H1 (cell line): ENCODE data around the gene SUGT1. TPM values are rescaled to one million over a fixed set of nuclear protein-coding genes. Genes with fewer than 3 reads are reported as not detected.

ENCODE experiments used
- CTCF ChIA-PET: fragments of 300-600 bp; sonication (Branson Sonifier 250); formaldehyde crosslinking; loops from one replicate; lab custom pipeline; 2021; ENCODE audit not compliant: partially characterized antibody; lab: Charles Lee
- POLR2A ChIA-PET: fragments of 300-600 bp; sonication (Branson Sonifier 250); formaldehyde crosslinking; loops from one replicate; lab custom pipeline; 2021; ENCODE audit warnings: inconsistent platforms; ENCODE audit not compliant: partially characterized antibody; lab: Charles Lee
- DNase-seq, 2 experiments: peaks; one replicate each; pipeline versions ENCODE4 v3.0.0 to v3.0.0-alpha.2; 2010 to 2022; ENCODE audit warnings: low spot score in 2 of 2, low read depth in 1 of 2, mixed read lengths in 1 of 2
- FAIRE-seq: peaks from 2 replicates; lab custom pipeline; 2011; peaks lifted over from hg19 to GRCh38; lab: Jason Lieb, UNC
- H2AFZ ChIP-seq: 2 replicates; pipeline ENCODE4 v1.8.1; 2012; ENCODE audit warnings: low read length, inconsistent platforms
- H2AK5ac ChIP-seq: 2 replicates; pipeline ENCODE4 v1.6.1; 2013; ENCODE audit warnings: low read depth, low read length
- H2BK120ac ChIP-seq: replicated peaks from 2 replicates; pipeline ENCODE3; 2013; ENCODE audit warnings: low read depth, low read length, inconsistent platforms
- H2BK12ac ChIP-seq: 2 replicates; pipeline ENCODE4 v1.6.1; 2013; ENCODE audit warnings: low read depth, low read length
- H2BK15ac ChIP-seq: 2 replicates; pipeline ENCODE4 v1.6.1; 2013; ENCODE audit warnings: low read length
- H2BK20ac ChIP-seq: 2 replicates; pipeline ENCODE4 v1.6.1; 2013; ENCODE audit warnings: low read length
- H2BK5ac ChIP-seq: 2 replicates; pipeline ENCODE4 v1.6.1; 2013; ENCODE audit warnings: low read depth, low read length
- H3K14ac ChIP-seq: 2 replicates; pipeline ENCODE4 v1.6.1; 2013; ENCODE audit warnings: inconsistent platforms; ENCODE audit not compliant: insufficient read length
- H3K18ac ChIP-seq: 2 replicates; pipeline ENCODE4 v1.6.1; 2013; ENCODE audit warnings: low read length; ENCODE audit errors: extremely low read depth
- H3K23ac ChIP-seq: 2 replicates; pipeline ENCODE4 v1.6.1; 2013; ENCODE audit warnings: inconsistent platforms; ENCODE audit not compliant: insufficient read length
- H3K23me2 ChIP-seq: 2 replicates; pipeline ENCODE4 v1.6.1; 2013; ENCODE audit warnings: low read depth, low read length
- H3K27ac ChIP-seq: 2 replicates; pipeline ENCODE4 v1.6.1; 2011; ENCODE audit warnings: low read depth, low read length, inconsistent platforms
- H3K27me3 ChIP-seq, 4 experiments: replicated peaks in 1 of 4; 1 replicate in 1 of 4; 2 replicates in 3 of 4; pipeline versions ENCODE4 v1.6.1 to v1.8.1; 2011 to 2013; ENCODE audit warnings: low read length in 3 of 4, mild to moderate bottlenecking in 3 of 4, inconsistent platforms in 2 of 4, mixed read lengths in 2 of 4, moderate library complexity in 1 of 4; ENCODE audit not compliant: control insufficient read depth in 3 of 4, insufficient read depth in 3 of 4; ENCODE audit errors: extremely low read depth in 1 of 4
- H3K36me3 ChIP-seq, 4 experiments: 2 replicates each; pipeline versions ENCODE4 v1.6.1 to v1.8.1; 2011 to 2013; ENCODE audit warnings: mild to moderate bottlenecking in 4 of 4, low read length in 3 of 4, moderate library complexity in 2 of 4, control low read depth in 1 of 4, inconsistent platforms in 1 of 4; ENCODE audit not compliant: insufficient read depth in 4 of 4, control insufficient read depth in 2 of 4
- H3K4ac ChIP-seq: replicated peaks from 2 replicates; pipeline ENCODE3; 2013; ENCODE audit warnings: low read length, low read depth, mixed read lengths, inconsistent platforms; ENCODE audit not compliant: insufficient read length
- H3K4me1 ChIP-seq, 4 experiments: replicated peaks in 1 of 4; 1 replicate in 1 of 4; 2 replicates in 3 of 4; pipeline versions ENCODE4 v1.6.1 to v1.8.1; 2011 to 2013; ENCODE audit warnings: low read length in 3 of 4, inconsistent platforms in 2 of 4, mixed read lengths in 1 of 4; ENCODE audit not compliant: insufficient read depth in 4 of 4, control insufficient read depth in 3 of 4
- H3K4me2 ChIP-seq, 2 experiments: 2 replicates each; pipeline versions ENCODE4 v1.6.1 to v1.8.1; 2011 to 2013; ENCODE audit warnings: low read depth in 2 of 2, low read length in 2 of 2, control low read depth in 1 of 2, inconsistent platforms in 1 of 2, mild to moderate bottlenecking in 1 of 2; ENCODE audit not compliant: insufficient read depth in 1 of 2
- H3K4me3 ChIP-seq, 4 experiments: fragments of 200-600, 300-600 bp in 1 of 4; sonication (generic), shearing (Covaris generic), sonication (Bioruptor Twin) in 1 of 4; 2 replicates each; pipeline versions ENCODE4 v1.5.1 to v1.8.1; 2011 to 2016; ENCODE audit warnings: low read length in 4 of 4, low read depth in 3 of 4, control low read depth in 2 of 4, inconsistent platforms in 2 of 4, mild to moderate bottlenecking in 2 of 4, mixed read lengths in 1 of 4, moderate library complexity in 1 of 4; ENCODE audit not compliant: insufficient read depth in 2 of 4; ENCODE audit errors: extremely low read depth in 1 of 4
- H3K56ac ChIP-seq: replicated peaks from 2 replicates; pipeline ENCODE3; 2013; ENCODE audit warnings: low read depth, mild to moderate bottlenecking, mixed read lengths, low read length, inconsistent platforms; ENCODE audit not compliant: insufficient read length
- H3K79me1 ChIP-seq: 2 replicates; pipeline ENCODE4 v1.6.1; 2013; ENCODE audit warnings: low read depth, low read length, control low read depth
- H3K79me2 ChIP-seq, 2 experiments: 2 replicates each; pipeline versions ENCODE4 v1.6.1 to v1.8.1; 2012 to 2013; ENCODE audit warnings: low read length in 2 of 2, mild to moderate bottlenecking in 2 of 2, inconsistent platforms in 1 of 2; ENCODE audit not compliant: insufficient read depth in 2 of 2, control insufficient read depth in 1 of 2
- H3K9ac ChIP-seq, 4 experiments: replicated peaks in 1 of 4; 1 replicate in 1 of 4; 2 replicates in 3 of 4; pipeline versions ENCODE4 v1.6.1 to v1.8.1; 2011 to 2013; ENCODE audit warnings: low read depth in 3 of 4, low read length in 3 of 4, control low read depth in 2 of 4, mild to moderate bottlenecking in 2 of 4, moderate library complexity in 2 of 4, inconsistent platforms in 1 of 4; ENCODE audit errors: extremely low read depth in 1 of 4
- H3K9me3 ChIP-seq, 2 experiments: 2 replicates each; pipeline versions ENCODE4 v1.6.1 to v1.8.1; 2012 to 2013; ENCODE audit warnings: mild to moderate bottlenecking in 2 of 2, moderate library complexity in 2 of 2, control low read depth in 1 of 2, inconsistent platforms in 1 of 2, low read depth in 1 of 2, low read length in 1 of 2, mixed read lengths in 1 of 2; ENCODE audit not compliant: insufficient read depth in 2 of 2
- H4K20me1 ChIP-seq, 2 experiments: replicated peaks in 1 of 2; 2 replicates each; pipeline versions ENCODE3 to v1.8.1; 2011 to 2013; ENCODE audit warnings: inconsistent platforms in 2 of 2, low read length in 2 of 2, mild to moderate bottlenecking in 1 of 2; ENCODE audit not compliant: insufficient read depth in 2 of 2, control insufficient read depth in 1 of 2
- H4K5ac ChIP-seq: 2 replicates; pipeline ENCODE4 v1.6.1; 2013; ENCODE audit warnings: low read length, low read depth, mixed read lengths, inconsistent platforms; ENCODE audit not compliant: insufficient read length
- H4K8ac ChIP-seq: 2 replicates; pipeline ENCODE4 v1.8.0; 2013; ENCODE audit warnings: mild to moderate bottlenecking, moderate library complexity, low read length, inconsistent platforms; ENCODE audit not compliant: insufficient read depth; ENCODE audit errors: extremely low read depth
- H4K91ac ChIP-seq: replicated peaks from 2 replicates; pipeline ENCODE3; 2013; ENCODE audit warnings: low read length, mixed read lengths, inconsistent platforms; ENCODE audit not compliant: insufficient read length
- SRF ChIP-seq: IDR thresholded peaks from 2 replicates; pipeline ENCODE4 v1.6.1; 2011; ENCODE audit warnings: mild to moderate bottlenecking, low read depth, low read length, moderate library complexity
- WGBS, 2 experiments: shearing (Covaris generic) in 1 of 2; methylation state at CpG; one replicate each; pipeline versions ENCODE4 v1.1.6 to v1.1.7; 2013 to 2015; ENCODE audit warnings: low lambda C conversion rate in 2 of 2, mixed read lengths in 2 of 2, inconsistent platforms in 1 of 2, low coverage in 1 of 2, missing lambda C conversion rate in 1 of 2; ENCODE audit not compliant: insufficient replicate concordance in 2 of 2, insufficient coverage in 1 of 2, insufficient read length in 1 of 2; ENCODE audit errors: extremely low coverage in 1 of 2, missing lambda C conversion rate in 1 of 2; 5-methylcytosine and 5-hydroxymethylcytosine counted together
- polyA plus RNA-seq, 7 experiments: library from polyadenylated mRNA; depleted of rRNA in 3 of 7; stranded (reverse) in 5 of 7; unstranded in 2 of 7; fragments of >200 nt in 5 of 7; fragments of 200-250 nt in 2 of 7; gene quantifications; 1 replicate in 5 of 7; 2 replicates in 1 of 7; 4 replicates in 1 of 7; pipeline versions ENCODE4 v1.2.1 to v1.2.3, GENCODE V29; 2011 to 2013; ENCODE audit warnings: missing spikeins in 2 of 7, mixed read lengths in 2 of 7
- total RNA-seq: library from RNA; stranded (reverse); fragmentation: NEBNext Ultra II Directional; extraction: Animal tissue kit (Norgen Biotek cat#: 25700); gene quantifications from 2 replicates; pipeline ENCODE4 v1.2.1, GENCODE V29; 2021

The SUGT1 gene
- total and polyA plus RNA-seq, 2 of the 8 experiments (the other 6 are each of a cell fraction or from before 2014, with no cell fraction given), result 21.0 to 99.4 TPM

DNA sequence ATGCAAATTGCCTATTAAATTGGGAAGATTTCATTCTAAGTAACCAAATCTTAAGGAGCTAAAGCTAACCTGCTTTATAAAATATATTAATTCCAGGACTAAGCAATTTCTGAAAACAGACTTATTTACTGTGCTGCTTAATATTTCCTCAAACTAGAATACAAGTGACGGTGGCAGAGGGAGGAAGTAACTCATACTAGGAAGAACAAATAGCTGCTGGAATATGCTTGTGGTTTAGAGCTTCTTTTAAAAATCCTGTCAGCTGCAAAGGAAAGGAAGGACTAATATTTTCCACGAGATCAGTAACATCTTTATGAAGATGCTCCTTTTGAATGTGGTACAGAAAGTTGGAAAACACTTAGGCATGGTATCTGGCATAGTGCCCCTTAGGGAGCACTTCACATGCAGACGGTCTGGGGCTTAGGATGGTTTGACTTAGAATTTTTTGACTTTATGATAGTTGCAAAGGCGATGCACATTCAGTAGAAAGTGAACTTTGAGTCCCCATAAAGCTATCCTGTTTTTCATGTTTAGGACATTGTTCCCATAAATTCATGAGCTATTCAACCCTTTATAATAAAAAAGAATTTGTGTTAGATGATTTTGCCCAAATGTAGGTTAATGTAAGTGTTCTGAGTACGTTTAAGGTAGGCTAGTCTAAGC lies 13.8 kb upstream of the SUGT1 start:
- FAIRE-seq (no peak), DNase-seq (no peak)
- H3K9ac ChIP-seq, result no peak overlapping the region
- no peak overlapping the region for H2BK12ac ChIP-seq
- ChIA-PET CTCF (interaction anchor here (0.7 to 1.8 kb wide), 5 partner anchors 9 to 207 kb away, joined by 3 to 8 read pairs (median 3); partner anchors contain the start of gene SUGT1), POLR2A (interaction anchor here (0.6 to 2.2 kb wide), 3 partner anchors 14 to 513 kb away, joined by 3 to 25 read pairs (median 4); partner anchors contain the start of gene SUGT1)
- no peak overlapping the region for H3K4ac ChIP-seq
- H4K5ac ChIP-seq, result no peak overlapping the region
- no peaks in the 10 kb centered on the region for H3K79me1 ChIP-seq
- H3K23me2 ChIP-seq, result no peaks in the 10 kb centered on the region
- no peak overlapping the region for H2BK5ac ChIP-seq
- H3K27ac ChIP-seq, result no peak overlapping the region
- H3K79me2 ChIP-seq, result no peaks in the 10 kb centered on the region
- no peaks in the 10 kb centered on the region for H3K9me3 ChIP-seq
- H3K4me2 ChIP-seq, result no peak overlapping the region
- no peak overlapping the region for H2BK20ac ChIP-seq
- no peak overlapping the region for H3K56ac ChIP-seq
- no peak overlapping the region for H2AK5ac ChIP-seq
- 82% methylated on average over 5 of the region's 5 CpGs; no CpG with 5 or more reads in 1 of the 2 experiments for WGBS, 2 experiments
- no peak overlapping the region for H2BK15ac ChIP-seq
- no peaks in the 10 kb centered on the region for H4K20me1 ChIP-seq
- H3K27me3 ChIP-seq, result no peaks in the 10 kb centered on the region
- H3K18ac ChIP-seq, result no peak overlapping the region
- no peak overlapping the region for H3K23ac ChIP-seq
- no peak overlapping the region for H2AFZ ChIP-seq
- H3K4me3 ChIP-seq, result no peak overlapping the region
- H3K36me3 ChIP-seq, result peaks cover 0 to 2% (median under 1%) of the 10 kb centered on the region in 4 experiments; a peak in 1 of 8 replicates
- H2BK120ac ChIP-seq, result no peak overlapping the region
- no peak overlapping the region for H4K91ac ChIP-seq
- no peaks in the 10 kb centered on the region for H3K4me1 ChIP-seq
- no peak overlapping the region for H4K8ac ChIP-seq
- no peak overlapping the region for H3K14ac ChIP-seq
- no peak for TF ChIP-seq SRF
